CD4-positive, alpha-beta T cell (primary cell): ENCODE measurements around the gene SCARB1. TPM values are rescaled to one million over a fixed set of nuclear protein-coding genes. Genes with fewer than 3 reads are reported as not detected.

Source experiments
- ATAC-seq: fragments of 200-7000 bp; cut with Tn5 transposase; one replicate; pipeline ENCODE4 v1.10.0; 2022; ENCODE audit warnings: mild to moderate bottlenecking; ENCODE audit not compliant: poor library complexity
- CTCF ChIA-PET: fragments of 350-600 bp; sonication (Branson Sonifier 250); formaldehyde crosslinking; loops from one replicate; lab custom pipeline; 2021; ENCODE audit warnings: antibody characterized with exemption, inconsistent platforms; lab: Charles Lee
- POLR2A ChIA-PET: fragments of 350-600 bp; sonication (Branson Sonifier 250); formaldehyde crosslinking; loops from one replicate; lab custom pipeline; 2021; ENCODE audit warnings: antibody characterized with exemption, inconsistent platforms; lab: Charles Lee
- DNase-seq, 14 experiments: peaks; one replicate each; pipeline ENCODE4 v3.0.0-alpha.2; 2013 to 2020; ENCODE audit warnings: mixed read lengths in 2 of 14
- H3K27ac ChIP-seq, 2 donors: one replicate each; pipeline versions ENCODE4 v1.5.1 to v1.7.0; 2013; ENCODE audit warnings: low read length in 2 of 2, low read depth in 1 of 2, mild to moderate bottlenecking in 1 of 2
- H3K27me3 ChIP-seq, 2 experiments: 1 replicate in 1 of 2; 2 replicates in 1 of 2; pipeline versions ENCODE4 v1.6.1 to v1.7.0; 2013; ENCODE audit warnings: low read length in 2 of 2, control low read depth in 1 of 2, mild to moderate bottlenecking in 1 of 2, moderate library complexity in 1 of 2; ENCODE audit not compliant: insufficient read depth in 2 of 2, control insufficient read depth in 1 of 2
- H3K36me3 ChIP-seq: one replicate; pipeline ENCODE4 v1.6.1; 2013; ENCODE audit warnings: low read length, control low read depth; ENCODE audit not compliant: insufficient read depth
- H3K4me1 ChIP-seq: one replicate; pipeline ENCODE4 v1.6.1; 2013; ENCODE audit warnings: low read length, control low read depth; ENCODE audit not compliant: insufficient read depth
- H3K4me3 ChIP-seq: one replicate; pipeline ENCODE4 v1.5.1; 2013; ENCODE audit warnings: mild to moderate bottlenecking, low read length, moderate library complexity
- H3K9me3 ChIP-seq, 2 experiments: 1 replicate in 1 of 2; 2 replicates in 1 of 2; pipeline versions ENCODE4 v1.6.1 to v1.7.0; 2013; ENCODE audit warnings: low read length in 2 of 2, mild to moderate bottlenecking in 2 of 2, control low read depth in 1 of 2, moderate library complexity in 1 of 2; ENCODE audit not compliant: control insufficient read depth in 1 of 2, insufficient read depth in 1 of 2
- H3K27ac Mint-ChIP-seq: one replicate; pipeline ENCODE4 v1.8.0; 2020; ENCODE audit warnings: mixed read lengths
- H3K27me3 Mint-ChIP-seq: one replicate; pipeline ENCODE4 v1.8.0; 2021; ENCODE audit warnings: mixed read lengths
- H3K36me3 Mint-ChIP-seq: one replicate; pipeline ENCODE4 v1.8.0; 2021; ENCODE audit warnings: low read depth, mixed read lengths
- H3K4me1 Mint-ChIP-seq: one replicate; pipeline ENCODE4 v1.8.0; 2021; ENCODE audit warnings: low read depth, mixed read lengths
- H3K4me3 Mint-ChIP-seq: one replicate; pipeline ENCODE4 v1.8.0; 2020; ENCODE audit warnings: mild to moderate bottlenecking, mixed read lengths
- H3K9me3 Mint-ChIP-seq: one replicate; pipeline ENCODE4 v1.8.0; 2020; ENCODE audit warnings: mixed read lengths
- intact Hi-C, 2 experiments: fragments of 100-400 bp; cut with DNase I in 1 of 2; cut with micrococcal nuclease in 1 of 2; formaldehyde crosslinking; loops; one replicate each; pipeline versions ENCODE4 v1.15.1 to v1.9.0; 2023 to 2025; cut with DNase I, micrococcal nuclease
- total RNA-seq, 174 experiments: library from RNA in 2 of 174; stranded (reverse) in 2 of 174; gene quantifications; one replicate each; pipeline ENCODE4 v1.2.3 and lab custom pipeline; 2021 to 2026
- TF ChIP-seq, protein P1 (sequence below): fragments of 200-600 bp; IDR thresholded peaks from one replicate; pipeline ENCODE4 v1.8.0; 2022; ENCODE audit warnings: antibody characterized with exemption, mild to moderate bottlenecking

The SCARB1 gene
- total RNA-seq, 2 experiments from 2014 or later: 2.3 to 3.7 TPM

GRCh38 chr12:124861492-124861891, 2.2 kb downstream of the SCARB1 start:
- H3K27me3 Mint-ChIP-seq: no peaks in the 10 kb centered on the region
- peaks cover 19% of the 10 kb centered on the region for H3K4me1 Mint-ChIP-seq
- CTCF ChIA-PET: no interaction called here
- peak overlapping the region; percentile 87 for H3K4me3 Mint-ChIP-seq
- H3K27me3 ChIP-seq: no peaks in the 10 kb centered on the region
- no peaks in the 10 kb centered on the region for H3K36me3 Mint-ChIP-seq
- DNase-seq: no peak
- POLR2A ChIA-PET: no interaction called here
- intact Hi-C loops: loop anchor here in 1 of 2 experiments (5.0 to 10.0 kb wide), 3 partner anchors 81 to 203 kb away; partner anchors contain the start of genes AACS and BRI3BP
- no peak for ATAC-seq
- no peak overlapping the region for H3K4me3 ChIP-seq
- H3K27ac Mint-ChIP-seq: no peak overlapping the region
- H3K36me3 ChIP-seq: no peaks in the 10 kb centered on the region
- TF ChIP-seq, protein P1, sequence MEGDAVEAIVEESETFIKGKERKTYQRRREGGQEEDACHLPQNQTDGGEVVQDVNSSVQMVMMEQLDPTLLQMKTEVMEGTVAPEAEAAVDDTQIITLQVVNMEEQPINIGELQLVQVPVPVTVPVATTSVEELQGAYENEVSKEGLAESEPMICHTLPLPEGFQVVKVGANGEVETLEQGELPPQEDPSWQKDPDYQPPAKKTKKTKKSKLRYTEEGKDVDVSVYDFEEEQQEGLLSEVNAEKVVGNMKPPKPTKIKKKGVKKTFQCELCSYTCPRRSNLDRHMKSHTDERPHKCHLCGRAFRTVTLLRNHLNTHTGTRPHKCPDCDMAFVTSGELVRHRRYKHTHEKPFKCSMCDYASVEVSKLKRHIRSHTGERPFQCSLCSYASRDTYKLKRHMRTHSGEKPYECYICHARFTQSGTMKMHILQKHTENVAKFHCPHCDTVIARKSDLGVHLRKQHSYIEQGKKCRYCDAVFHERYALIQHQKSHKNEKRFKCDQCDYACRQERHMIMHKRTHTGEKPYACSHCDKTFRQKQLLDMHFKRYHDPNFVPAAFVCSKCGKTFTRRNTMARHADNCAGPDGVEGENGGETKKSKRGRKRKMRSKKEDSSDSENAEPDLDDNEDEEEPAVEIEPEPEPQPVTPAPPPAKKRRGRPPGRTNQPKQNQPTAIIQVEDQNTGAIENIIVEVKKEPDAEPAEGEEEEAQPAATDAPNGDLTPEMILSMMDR: no peak
- peaks cover 18% of the 10 kb centered on the region for H3K4me1 ChIP-seq
- H3K27ac ChIP-seq: no peak overlapping the region
- H3K9me3 Mint-ChIP-seq: no peaks in the 10 kb centered on the region
- no peaks in the 10 kb centered on the region for H3K9me3 ChIP-seq

DNA sequence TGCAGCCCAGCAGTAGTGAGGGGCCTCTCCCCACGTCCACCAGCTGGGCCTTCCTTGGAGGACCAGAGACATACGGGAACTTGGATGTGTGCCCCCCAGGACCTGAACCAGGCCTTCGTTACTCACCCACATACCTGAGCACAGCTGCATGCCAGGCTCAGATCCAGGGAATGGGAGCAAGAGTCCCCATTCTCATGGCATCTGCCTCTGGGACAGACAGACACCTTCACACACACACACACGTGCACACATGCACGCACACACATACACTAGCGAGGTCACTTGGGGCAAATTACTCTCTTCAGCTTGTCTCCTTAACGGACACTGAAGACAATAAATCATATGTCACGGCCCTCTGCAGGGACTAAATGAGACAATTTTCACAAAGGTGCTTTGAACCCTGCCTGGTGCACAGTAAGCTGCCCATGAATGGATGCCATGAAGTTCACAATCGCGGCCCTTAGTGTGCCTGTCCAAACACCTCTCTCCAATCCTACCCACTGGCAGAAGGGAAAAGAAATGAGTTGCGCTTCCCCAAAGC, 5.7 kb downstream of the SCARB1 start:
- intact Hi-C loops: no loop called here
- ChIA-PET CTCF (no interaction called here), POLR2A (no interaction called here)
- Histone ChIP-seq H3K36me3 (no peaks in the 10 kb centered on the region), H3K27me3 (no peaks in the 10 kb centered on the region), H3K4me1 (peaks cover 5% of the 10 kb centered on the region), H3K9me3 (no peaks in the 10 kb centered on the region), H3K27ac (no peak overlapping the region), H3K4me3 (no peak overlapping the region)
- no peak overlapping the region for H3K27ac Mint-ChIP-seq
- peaks cover 12% of the 10 kb centered on the region for H3K4me1 Mint-ChIP-seq
- TF ChIP-seq, protein P1: no peak
- DNase-seq: no peak
- H3K4me3 Mint-ChIP-seq: no peak overlapping the region
- H3K9me3 Mint-ChIP-seq: no peaks in the 10 kb centered on the region
- H3K36me3 Mint-ChIP-seq: no peaks in the 10 kb centered on the region
- ATAC-seq: no peak
- H3K27me3 Mint-ChIP-seq: no peaks in the 10 kb centered on the region

DNA sequence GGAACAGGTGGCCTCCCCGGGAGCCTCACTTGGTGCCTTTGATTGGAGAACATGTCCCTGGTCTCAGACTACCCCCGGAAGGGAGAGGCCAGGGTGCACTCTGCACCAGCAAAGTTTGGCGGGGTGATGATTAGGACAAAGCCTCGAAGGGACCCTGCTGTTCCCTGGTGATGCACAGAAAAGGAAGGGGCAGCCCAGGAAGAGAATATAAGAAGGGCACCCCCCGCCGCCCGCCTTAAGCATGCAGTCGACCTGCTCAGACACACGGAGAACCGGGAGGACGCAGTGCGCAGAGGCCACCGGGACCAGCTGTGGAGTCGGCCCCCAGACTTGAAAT, 6.9 kb downstream of the SCARB1 start:
- no peak overlapping the region for H3K4me3 Mint-ChIP-seq
- ChIA-PET CTCF (no interaction called here), POLR2A (no interaction called here)
- no peak for ATAC-seq
- H3K27ac Mint-ChIP-seq: no peak overlapping the region
- no peaks in the 10 kb centered on the region for H3K36me3 Mint-ChIP-seq
- Histone ChIP-seq H3K27me3 (no peaks in the 10 kb centered on the region), H3K4me3 (no peak overlapping the region), H3K36me3 (no peaks in the 10 kb centered on the region), H3K27ac (no peak overlapping the region), H3K9me3 (no peaks in the 10 kb centered on the region), H3K4me1 (peaks cover 6% of the 10 kb centered on the region)
- no peaks in the 10 kb centered on the region for H3K27me3 Mint-ChIP-seq
- H3K4me1 Mint-ChIP-seq: no peaks in the 10 kb centered on the region
- intact Hi-C loops: no loop called here
- H3K9me3 Mint-ChIP-seq: no peaks in the 10 kb centered on the region
- TF ChIP-seq, protein P1: no peak
- DNase-seq: no peak
